Kidney (tissue), 14 donors: ENCODE measurements around the gene ZNF143. TPM values are rescaled to one million over a fixed set of nuclear protein-coding genes. Genes with fewer than 3 reads are reported as not detected.

Source experiments
- DNase-seq, 5 donors: peaks; one replicate each; pipeline ENCODE4 v3.0.0-alpha.2; 2013 to 2020
- FAIRE-seq: peaks from 2 replicates; lab custom pipeline; 2012; peaks lifted over from hg19 to GRCh38; lab: Jason Lieb, UNC
- H3K27ac ChIP-seq, 2 donors: one replicate each; pipeline ENCODE4 v1.7.0; 2013; ENCODE audit warnings: low read depth in 2 of 2, low read length in 2 of 2, inconsistent platforms in 1 of 2
- H3K27me3 ChIP-seq: one replicate; pipeline ENCODE4 v1.7.1; 2013; ENCODE audit warnings: low read length, inconsistent platforms; ENCODE audit not compliant: control insufficient read depth, insufficient read depth
- H3K36me3 ChIP-seq, 3 donors: one replicate each; pipeline versions ENCODE4 v1.7.0 to v1.7.1; 2013; ENCODE audit warnings: low read length in 3 of 3, control low read depth in 1 of 3, inconsistent platforms in 1 of 3; ENCODE audit not compliant: insufficient read depth in 3 of 3, control insufficient read depth in 2 of 3
- H3K4me1 ChIP-seq, 3 donors: one replicate each; pipeline versions ENCODE4 v1.7.0 to v1.7.1; 2013; ENCODE audit warnings: low read length in 3 of 3, inconsistent platforms in 1 of 3, low read depth in 1 of 3; ENCODE audit not compliant: control insufficient read depth in 2 of 3, insufficient read depth in 2 of 3
- H3K4me3 ChIP-seq, 3 donors: one replicate each; pipeline versions ENCODE4 v1.7.0 to v1.8.1; 2013; ENCODE audit warnings: low read length in 3 of 3, control low read depth in 1 of 3, inconsistent platforms in 1 of 3
- H3K9ac ChIP-seq, 3 donors: one replicate each; pipeline versions ENCODE4 v1.7.0 to v1.7.1; 2013; ENCODE audit warnings: low read length in 3 of 3, control low read depth in 1 of 3, inconsistent platforms in 1 of 3
- H3K9me3 ChIP-seq, 3 donors: one replicate each; pipeline versions ENCODE4 v1.7.0 to v1.7.1; 2013; ENCODE audit warnings: low read length in 3 of 3, control low read depth in 1 of 3, inconsistent platforms in 1 of 3; ENCODE audit not compliant: control insufficient read depth in 2 of 3, insufficient read depth in 1 of 3
- CTCF ChIP-seq: IDR thresholded peaks from 3 replicates; pipeline ENCODE4 v1.5.1; 2012; ENCODE audit warnings: mild to moderate bottlenecking, moderate library complexity, borderline replicate concordance; ENCODE audit not compliant: insufficient read depth; ENCODE audit errors: extremely low read depth
- intact Hi-C: fragments of 100-400 bp; cut with DNase I; formaldehyde crosslinking; loops from one replicate; pipeline ENCODE4 v1.11.1; 2022
- polyA plus RNA-seq: library from polyadenylated mRNA; stranded (reverse); fragments of 350-450 nt; fragmentation: Illumina TruSeq; extraction: RNeasy Lipid Tissue Mini Kit (QIAGEN cat#74804); gene quantifications from one replicate; pipeline ENCODE4 v1.2.3, GENCODE V29; 2014; ENCODE audit warnings: low read depth, low replicate concordance; ENCODE audit not compliant: insufficient read depth
- total RNA-seq: library from RNA; stranded (reverse); fragmentation: NEBNext Ultra II Directional; extraction: Animal tissue kit (Norgen Biotek cat#: 25700); gene quantifications from one replicate; pipeline ENCODE4 v1.2.1, GENCODE V29; 2021
- donor health status: control.
- donor health status: control.
- donor health status: control.
- donor health status: control.
- donor health status: control.
- donor health status: DM: yes; HTN: yes; CAD: no.
- donor health status: Normal renal cell carcinoma (clear cell type).

Gene ZNF143
- total and polyA plus RNA-seq, 2 donors from 2014 or later: 8.6 to 30.3 TPM

GRCh38 chr11:9529334-9529650 is 68.5 kb downstream of the ZNF143 start:
- Histone ChIP-seq H3K27me3 (no peaks in the 10 kb centered on the region), H3K4me3 (no peak overlapping the region), H3K9me3 (no peaks in the 10 kb centered on the region), H3K4me1 (peaks cover 4 to 9% (median 8%) of the 10 kb centered on the region in 3 donors), H3K9ac (peak overlapping the region in 1 of 3 donors; percentile 15), H3K27ac (no peak overlapping the region), H3K36me3 (peaks cover 0 to 5% (median 2%) of the 10 kb centered on the region in 3 donors)
- DNase-seq (peak in 2 of 5 donors; percentile 25 to 37), FAIRE-seq (no peak)
- TF ChIP-seq CTCF: no peak
- intact Hi-C loops: no loop called here

DNA sequence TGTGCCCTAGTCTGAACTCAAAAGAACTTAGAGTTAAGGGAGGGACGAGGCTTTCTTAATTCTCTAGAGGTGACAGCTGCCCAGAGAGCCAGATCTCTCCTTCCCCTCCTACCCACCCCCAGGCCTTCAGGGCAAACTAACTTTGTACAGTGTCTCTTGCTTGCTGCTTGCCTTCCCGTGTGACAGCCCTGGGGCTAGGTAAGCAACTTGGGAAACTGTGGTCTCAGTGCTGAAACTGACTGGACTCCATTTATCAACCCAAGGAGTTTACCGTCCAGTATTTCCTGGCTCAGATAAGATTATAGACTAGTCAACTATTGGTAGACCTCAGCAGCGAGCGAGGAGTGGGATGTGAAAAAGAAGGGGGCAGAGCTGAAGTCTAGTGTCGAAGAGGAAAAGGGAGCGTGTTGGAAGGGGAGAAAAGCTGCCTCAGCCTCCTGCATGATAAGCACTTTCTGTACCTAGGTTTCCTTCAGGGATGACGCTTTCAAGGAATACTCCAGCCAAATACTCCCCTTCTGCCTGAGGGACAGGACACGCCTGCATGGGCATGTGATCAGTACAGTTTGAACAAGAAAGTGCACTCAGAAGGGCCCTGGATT is 69.3 kb downstream of the ZNF143 start:
- FAIRE-seq (no peak), DNase-seq (peak in 2 of 5 donors; percentile 47 to 62)
- H3K9me3 ChIP-seq: no peaks in the 10 kb centered on the region
- H3K9ac ChIP-seq: no peak overlapping the region
- peaks cover 0 to 5% (median 1%) of the 10 kb centered on the region in 3 donors for H3K36me3 ChIP-seq
- H3K27ac ChIP-seq: no peak overlapping the region
- no peak for TF ChIP-seq CTCF
- no peaks in the 10 kb centered on the region for H3K27me3 ChIP-seq
- intact Hi-C loops: no loop called here
- H3K4me3 ChIP-seq: no peak overlapping the region
- H3K4me1 ChIP-seq: peaks cover 4 to 9% (median 8%) of the 10 kb centered on the region in 3 donors

DNA sequence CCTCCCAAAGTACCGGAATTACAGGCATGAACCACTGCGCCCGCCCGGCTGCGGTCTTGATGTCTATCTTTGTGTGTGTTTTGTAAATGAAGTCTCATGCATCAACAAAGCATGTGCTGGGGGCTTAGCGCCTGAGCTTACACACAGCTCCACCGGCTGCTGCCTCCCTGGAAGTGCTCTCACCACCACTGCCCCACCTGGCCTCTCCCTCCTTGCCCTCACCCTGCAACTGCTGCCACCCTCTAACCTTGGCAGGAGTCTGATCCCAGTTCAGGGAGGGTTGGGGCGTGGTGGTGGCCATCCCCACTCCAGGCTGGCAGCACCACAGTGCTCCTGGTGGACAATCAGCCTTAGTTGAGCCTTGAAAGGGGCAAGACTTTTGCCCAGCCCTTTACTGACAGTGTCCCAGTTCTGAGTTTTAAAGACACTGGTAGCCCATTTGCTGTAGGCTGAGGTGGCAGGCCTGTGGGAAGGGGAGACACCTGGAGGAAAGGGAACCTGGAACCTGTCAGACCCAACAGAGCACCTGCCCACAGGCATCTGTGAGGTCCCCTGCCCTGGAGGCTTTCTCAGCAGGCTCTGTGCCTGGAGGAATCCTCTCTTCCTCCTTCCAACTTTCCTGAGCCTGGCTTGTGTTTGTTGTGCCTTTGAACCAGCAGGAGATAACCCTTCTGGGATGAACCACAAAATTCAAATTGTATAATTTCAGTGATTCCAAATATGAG is 70.3 kb downstream of the ZNF143 start:
- TF ChIP-seq CTCF: no peak
- Histone ChIP-seq H3K27me3 (no peaks in the 10 kb centered on the region), H3K36me3 (peaks cover 0 to 5% (median 0%) of the 10 kb centered on the region in 3 donors), H3K27ac (no peak overlapping the region), H3K4me1 (peaks cover 4 to 9% (median 8%) of the 10 kb centered on the region in 3 donors), H3K9ac (no peak overlapping the region), H3K9me3 (no peaks in the 10 kb centered on the region), H3K4me3 (no peak overlapping the region)
- FAIRE-seq (no peak), DNase-seq (no peak)
- intact Hi-C loops: no loop called here
